HepG2 (cell line): ENCODE results near the gene SLC17A9. TPM values are rescaled to one million over a fixed set of nuclear protein-coding genes. Genes with fewer than 3 reads are reported as not detected.

Experiments
- ATF1 ChIP-seq: IDR thresholded peaks from 2 replicates; pipeline ENCODE4 v1.6.1; 2016; ENCODE audit warnings: mild to moderate bottlenecking, control low read depth
- BCL6 ChIP-seq: IDR thresholded peaks from 2 replicates; pipeline ENCODE4 v1.6.1; 2016; ENCODE audit warnings: missing genetic modification reagents, missing compliant biosample characterization
- FOXJ3 ChIP-seq: sonication (generic); formaldehyde crosslinking; IDR thresholded peaks from 2 replicates; pipeline ENCODE4 v1.4.0; 2020; ENCODE audit warnings: missing genetic modification reagents, mild to moderate bottlenecking, borderline replicate concordance
- KLF13 ChIP-seq: sonication (generic); formaldehyde crosslinking; IDR thresholded peaks from 2 replicates; pipeline ENCODE4 v1.4.0; 2020; ENCODE audit warnings: mild to moderate bottlenecking, missing genetic modification reagents
- NCOA1 ChIP-seq: sonication (generic); formaldehyde crosslinking; IDR thresholded peaks from 2 replicates; pipeline ENCODE4 v1.9.0; 2021; ENCODE audit warnings: missing genetic modification reagents
- POLR2AphosphoS5 ChIP-seq: IDR thresholded peaks from 2 replicates; pipeline ENCODE4 v1.6.1; 2012; ENCODE audit warnings: low read depth, low read length
- REL ChIP-seq: sonication (generic); formaldehyde crosslinking; conservative IDR thresholded peaks from 2 replicates; pipeline ENCODE4 v1.8.0; 2022; ENCODE audit warnings: mild to moderate bottlenecking, missing genetic modification reagents, moderate library complexity
- RELA ChIP-seq: sonication (generic); formaldehyde crosslinking; IDR thresholded peaks from 2 replicates; pipeline ENCODE4 v1.4.0; 2020; ENCODE audit warnings: missing genetic modification reagents
- YEATS4 ChIP-seq: sonication (generic); formaldehyde crosslinking; IDR thresholded peaks from 2 replicates; pipeline ENCODE4 v1.4.0; 2020; ENCODE audit warnings: missing genetic modification reagents, borderline replicate concordance
- ZNF234 ChIP-seq: sonication (generic); formaldehyde crosslinking; conservative IDR thresholded peaks from 2 replicates; pipeline ENCODE4 v1.5.1; 2020; ENCODE audit warnings: mild to moderate bottlenecking, missing genetic modification reagents
- ZNF274 ChIP-seq: sonication (generic); formaldehyde crosslinking; IDR thresholded peaks from 2 replicates; pipeline ENCODE4 v1.5.1; 2020; ENCODE audit warnings: mild to moderate bottlenecking, missing genetic modification reagents
- ZNF563 ChIP-seq: sonication (generic); formaldehyde crosslinking; IDR thresholded peaks from 2 replicates; pipeline ENCODE4 v1.8.0; 2022; ENCODE audit warnings: mild to moderate bottlenecking, moderate library complexity, missing genetic modification reagents
- ZNF619 ChIP-seq: sonication (generic); formaldehyde crosslinking; IDR thresholded peaks from 2 replicates; pipeline ENCODE4 v1.4.0; 2020; ENCODE audit warnings: mild to moderate bottlenecking, missing genetic modification reagents
- ZNF782 ChIP-seq: sonication (generic); formaldehyde crosslinking; IDR thresholded peaks from 2 replicates; pipeline ENCODE4 v1.4.0; 2020; ENCODE audit warnings: missing genetic modification reagents, mild to moderate bottlenecking, borderline replicate concordance
- ZSCAN20 ChIP-seq: sonication (generic); formaldehyde crosslinking; IDR thresholded peaks from 2 replicates; pipeline ENCODE4 v1.4.0; 2020; ENCODE audit warnings: missing genetic modification reagents, mild to moderate bottlenecking, borderline replicate concordance
- polyA plus RNA-seq, 8 experiments: library from polyadenylated mRNA; depleted of rRNA in 3 of 8; stranded (reverse) in 7 of 8; unstranded in 1 of 8; fragments of >200 nt; fragmentation: Illumina TruSeq in 4 of 8; extraction: Trizol in 4 of 8; gene quantifications; 2 replicates each; pipeline versions ENCODE4 v1.2.1 to v1.2.3, GENCODE V29; 2011 to 2016; ENCODE audit warnings: low read depth in 4 of 8, missing spikeins in 1 of 8, mixed read lengths in 1 of 8; ENCODE audit not compliant: insufficient read depth in 1 of 8
- total RNA-seq, 5 experiments: library from RNA; depleted of rRNA; stranded (reverse); fragments of >200 nt; fragmentation: Illumina TruSeq; extraction: Trizol; gene quantifications; 2 replicates each; pipeline ENCODE4 v1.2.3, GENCODE V29; 2016; ENCODE audit warnings: low read depth in 1 of 5
- TF ChIP-seq, protein P1 (sequence below): sonication (generic); formaldehyde crosslinking; conservative IDR thresholded peaks from 2 replicates; pipeline ENCODE4 v1.4.0; 2020; ENCODE audit warnings: mild to moderate bottlenecking, missing genetic modification reagents, moderate library complexity
- TF ChIP-seq, protein P2 (sequence below): sonication (generic); formaldehyde crosslinking; IDR thresholded peaks from 2 replicates; pipeline ENCODE4 v1.8.1; 2023; ENCODE audit warnings: missing genetic modification reagents, mild to moderate bottlenecking, borderline replicate concordance
- TF ChIP-seq, protein P3 (sequence below): sonication (generic); formaldehyde crosslinking; IDR thresholded peaks from 2 replicates; pipeline ENCODE4 v1.4.0; 2020; ENCODE audit warnings: missing genetic modification reagents, low read depth, mild to moderate bottlenecking, borderline replicate concordance
- TF ChIP-seq, protein P4 (sequence below): sonication (generic); formaldehyde crosslinking; conservative IDR thresholded peaks from 2 replicates; pipeline ENCODE4 v1.4.0; 2020; ENCODE audit warnings: missing genetic modification reagents
- TF ChIP-seq, protein P5 (sequence below): fragments of 450-650 bp; IDR thresholded peaks from 2 replicates; pipeline ENCODE4 v1.6.1; 2017; ENCODE audit warnings: mild to moderate bottlenecking

Gene SLC17A9
- total and polyA plus RNA-seq, 2 of the 13 experiments (the other 11 are each of a cell fraction or from before 2014, with no cell fraction given): 110 to 191 TPM

DNA sequence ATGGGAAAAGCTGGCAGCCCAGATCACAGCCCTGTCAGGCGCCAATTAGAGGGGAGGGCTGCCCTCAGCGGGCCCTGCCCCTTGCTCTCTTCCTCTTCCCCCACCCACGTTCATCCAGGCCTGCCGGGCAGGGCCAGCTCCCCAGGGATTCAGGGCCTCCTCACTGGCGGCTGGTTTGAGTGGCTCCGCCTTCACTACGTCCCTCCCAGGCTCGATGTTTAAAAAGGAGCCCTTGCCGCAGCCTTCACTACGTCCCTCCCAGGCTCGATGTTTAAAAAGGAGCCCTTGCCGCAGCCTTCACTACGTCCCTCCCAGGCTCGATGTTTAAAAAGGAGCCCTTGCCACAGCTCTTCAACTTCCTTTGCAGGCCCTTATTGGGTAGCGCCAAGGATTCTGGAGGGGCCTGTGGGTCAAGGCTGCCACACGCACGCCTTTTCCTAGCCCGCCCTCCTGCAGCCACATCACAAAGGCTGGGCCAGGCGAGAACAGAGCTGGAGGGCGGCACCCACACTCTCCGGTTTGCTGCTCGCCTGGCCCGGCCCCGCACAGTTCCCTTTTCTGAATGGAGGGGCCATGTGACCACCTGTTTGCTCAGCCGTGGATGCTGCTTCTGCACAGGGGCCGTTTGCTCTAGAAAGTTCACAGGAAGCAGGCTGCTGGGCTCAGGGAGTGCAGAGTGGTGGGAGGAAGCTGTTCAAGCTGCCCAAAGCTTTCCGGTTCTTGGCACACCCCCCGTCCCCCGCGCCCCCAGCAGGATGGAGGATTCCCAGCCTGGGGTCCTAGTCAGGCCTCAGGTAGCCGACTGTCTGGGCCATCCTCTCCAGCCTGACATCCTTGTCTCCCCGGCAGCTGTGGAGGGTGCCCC is 1.6 kb downstream of the SLC17A9 start (continued):
- TF ChIP-seq, protein P1, sequence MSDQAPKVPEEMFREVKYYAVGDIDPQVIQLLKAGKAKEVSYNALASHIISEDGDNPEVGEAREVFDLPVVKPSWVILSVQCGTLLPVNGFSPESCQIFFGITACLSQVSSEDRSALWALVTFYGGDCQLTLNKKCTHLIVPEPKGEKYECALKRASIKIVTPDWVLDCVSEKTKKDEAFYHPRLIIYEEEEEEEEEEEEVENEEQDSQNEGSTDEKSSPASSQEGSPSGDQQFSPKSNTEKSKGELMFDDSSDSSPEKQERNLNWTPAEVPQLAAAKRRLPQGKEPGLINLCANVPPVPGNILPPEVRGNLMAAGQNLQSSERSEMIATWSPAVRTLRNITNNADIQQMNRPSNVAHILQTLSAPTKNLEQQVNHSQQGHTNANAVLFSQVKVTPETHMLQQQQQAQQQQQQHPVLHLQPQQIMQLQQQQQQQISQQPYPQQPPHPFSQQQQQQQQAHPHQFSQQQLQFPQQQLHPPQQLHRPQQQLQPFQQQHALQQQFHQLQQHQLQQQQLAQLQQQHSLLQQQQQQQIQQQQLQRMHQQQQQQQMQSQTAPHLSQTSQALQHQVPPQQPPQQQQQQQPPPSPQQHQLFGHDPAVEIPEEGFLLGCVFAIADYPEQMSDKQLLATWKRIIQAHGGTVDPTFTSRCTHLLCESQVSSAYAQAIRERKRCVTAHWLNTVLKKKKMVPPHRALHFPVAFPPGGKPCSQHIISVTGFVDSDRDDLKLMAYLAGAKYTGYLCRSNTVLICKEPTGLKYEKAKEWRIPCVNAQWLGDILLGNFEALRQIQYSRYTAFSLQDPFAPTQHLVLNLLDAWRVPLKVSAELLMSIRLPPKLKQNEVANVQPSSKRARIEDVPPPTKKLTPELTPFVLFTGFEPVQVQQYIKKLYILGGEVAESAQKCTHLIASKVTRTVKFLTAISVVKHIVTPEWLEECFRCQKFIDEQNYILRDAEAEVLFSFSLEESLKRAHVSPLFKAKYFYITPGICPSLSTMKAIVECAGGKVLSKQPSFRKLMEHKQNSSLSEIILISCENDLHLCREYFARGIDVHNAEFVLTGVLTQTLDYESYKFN (CRISPR knock-in tag): peak; percentile 83
- TF ChIP-seq FOXJ3 (CRISPR knock-in tag): peak; percentile 66
- peak; percentile 18; the same call in 1 of the 2 replicates for TF ChIP-seq RELA (CRISPR knock-in tag)
- TF ChIP-seq ZNF234 (CRISPR knock-in tag): peak; percentile 99
- TF ChIP-seq, protein P2, sequence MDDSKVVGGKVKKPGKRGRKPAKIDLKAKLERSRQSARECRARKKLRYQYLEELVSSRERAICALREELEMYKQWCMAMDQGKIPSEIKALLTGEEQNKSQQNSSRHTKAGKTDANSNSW (CRISPR knock-in tag): no peak; the same call in none of the 2 replicates
- TF ChIP-seq POLR2AphosphoS5: peak; percentile 65
- TF ChIP-seq ZNF563 (CRISPR knock-in tag): peak; percentile 89
- TF ChIP-seq ZSCAN20 (CRISPR knock-in tag): peak; percentile 97
- peak; percentile 90 for TF ChIP-seq ZNF619 (CRISPR knock-in tag)
- TF ChIP-seq, protein P3, sequence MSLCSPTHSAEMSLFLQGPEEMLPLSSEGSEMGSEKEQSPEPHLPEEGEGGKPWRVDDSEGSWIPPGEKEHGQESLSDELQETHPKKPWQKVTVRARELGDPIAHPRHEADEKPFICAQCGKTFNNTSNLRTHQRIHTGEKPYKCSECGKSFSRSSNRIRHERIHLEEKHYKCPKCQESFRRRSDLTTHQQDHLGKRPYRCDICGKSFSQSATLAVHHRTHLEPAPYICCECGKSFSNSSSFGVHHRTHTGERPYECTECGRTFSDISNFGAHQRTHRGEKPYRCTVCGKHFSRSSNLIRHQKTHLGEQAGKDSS (CRISPR knock-in tag): 0 out of 2 replicates have a peak, but pooled peaks have one; percentile 90
- peak; percentile 97 for TF ChIP-seq ZNF274 (CRISPR knock-in tag)
- TF ChIP-seq BCL6 (CRISPR knock-in tag): peak; percentile 55
- TF ChIP-seq, protein P4, sequence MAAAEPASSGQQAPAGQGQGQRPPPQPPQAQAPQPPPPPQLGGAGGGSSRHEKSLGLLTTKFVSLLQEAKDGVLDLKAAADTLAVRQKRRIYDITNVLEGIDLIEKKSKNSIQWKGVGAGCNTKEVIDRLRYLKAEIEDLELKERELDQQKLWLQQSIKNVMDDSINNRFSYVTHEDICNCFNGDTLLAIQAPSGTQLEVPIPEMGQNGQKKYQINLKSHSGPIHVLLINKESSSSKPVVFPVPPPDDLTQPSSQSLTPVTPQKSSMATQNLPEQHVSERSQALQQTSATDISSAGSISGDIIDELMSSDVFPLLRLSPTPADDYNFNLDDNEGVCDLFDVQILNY (CRISPR knock-in tag): 0 out of 2 replicates have a peak, but pooled peaks have one; percentile 20
- peak; percentile 77 for TF ChIP-seq YEATS4 (CRISPR knock-in tag)
- TF ChIP-seq ATF1 (CRISPR knock-in tag): no peak
- TF ChIP-seq NCOA1 (CRISPR knock-in tag): peak; percentile 24; the same call in 1 of the 2 replicates
- TF ChIP-seq ZNF782 (CRISPR knock-in tag): peak; percentile 94
- 0 out of 2 replicates have a peak, but pooled peaks have one; percentile 22 for TF ChIP-seq KLF13 (CRISPR knock-in tag)
- TF ChIP-seq REL (CRISPR knock-in tag): peak; percentile 99
- TF ChIP-seq, protein P5, sequence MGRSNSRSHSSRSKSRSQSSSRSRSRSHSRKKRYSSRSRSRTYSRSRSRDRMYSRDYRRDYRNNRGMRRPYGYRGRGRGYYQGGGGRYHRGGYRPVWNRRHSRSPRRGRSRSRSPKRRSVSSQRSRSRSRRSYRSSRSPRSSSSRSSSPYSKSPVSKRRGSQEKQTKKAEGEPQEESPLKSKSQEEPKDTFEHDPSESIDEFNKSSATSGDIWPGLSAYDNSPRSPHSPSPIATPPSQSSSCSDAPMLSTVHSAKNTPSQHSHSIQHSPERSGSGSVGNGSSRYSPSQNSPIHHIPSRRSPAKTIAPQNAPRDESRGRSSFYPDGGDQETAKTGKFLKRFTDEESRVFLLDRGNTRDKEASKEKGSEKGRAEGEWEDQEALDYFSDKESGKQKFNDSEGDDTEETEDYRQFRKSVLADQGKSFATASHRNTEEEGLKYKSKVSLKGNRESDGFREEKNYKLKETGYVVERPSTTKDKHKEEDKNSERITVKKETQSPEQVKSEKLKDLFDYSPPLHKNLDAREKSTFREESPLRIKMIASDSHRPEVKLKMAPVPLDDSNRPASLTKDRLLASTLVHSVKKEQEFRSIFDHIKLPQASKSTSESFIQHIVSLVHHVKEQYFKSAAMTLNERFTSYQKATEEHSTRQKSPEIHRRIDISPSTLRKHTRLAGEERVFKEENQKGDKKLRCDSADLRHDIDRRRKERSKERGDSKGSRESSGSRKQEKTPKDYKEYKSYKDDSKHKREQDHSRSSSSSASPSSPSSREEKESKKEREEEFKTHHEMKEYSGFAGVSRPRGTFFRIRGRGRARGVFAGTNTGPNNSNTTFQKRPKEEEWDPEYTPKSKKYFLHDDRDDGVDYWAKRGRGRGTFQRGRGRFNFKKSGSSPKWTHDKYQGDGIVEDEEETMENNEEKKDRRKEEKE: no peak
